Sigmoid colon (tissue), 4 donors: ENCODE measurements around the gene GLYATL3.

Experiments used
- CTCF ChIP-seq, 4 experiments: fragments of 450-650 bp in 3 of 4; fragments of 200-600 bp in 1 of 4; IDR thresholded peaks; one replicate each; pipeline ENCODE4 v1.5.1; 2016 to 2019; ENCODE audit warnings: antibody characterized with exemption in 4 of 4, mild to moderate bottlenecking in 3 of 4, moderate library complexity in 2 of 4
- EP300 ChIP-seq, 4 donors: sonication (generic); formaldehyde crosslinking; IDR thresholded peaks; one replicate each; pipeline ENCODE4 v1.6.1; 2017; ENCODE audit warnings: antibody characterized with exemption in 4 of 4
- POLR2A ChIP-seq, 2 donors: fragments of 450-650 bp; IDR thresholded peaks; one replicate each; pipeline ENCODE4 v1.6.1; 2016; ENCODE audit warnings: antibody characterized with exemption in 2 of 2, mild to moderate bottlenecking in 2 of 2, moderate library complexity in 2 of 2
- POLR2AphosphoS5 ChIP-seq, 4 donors: sonication (generic); formaldehyde crosslinking; IDR thresholded peaks; one replicate each; pipeline ENCODE4 v1.6.1; 2017; ENCODE audit warnings: antibody characterized with exemption in 4 of 4

- TF ChIP-seq CTCF (IDR thresholded peaks at IDR 0.05) (no peak), EP300 (IDR thresholded peaks at IDR 0.05) (no peak), POLR2AphosphoS5 (IDR thresholded peaks at IDR 0.05) (no peak), POLR2A (IDR thresholded peaks at IDR 0.05) (no peak)
These were observed 18.2 kb downstream of the GLYATL3 start for GRCh38 chr6:49517919-49518318.
